Cortex of kidney (tissue), 1 donor: ENCODE results near the gene VSTM2L.
"Not testable (repeated sequence)": the region's sequence is repeated elsewhere in the genome, so short reads cannot be mapped to it uniquely, and the experiment has no call there.

Experiments used
- DNase-seq: peaks from one replicate; lab custom pipeline; 2025; lab: John Stamatoyannopoulos, UW

VSTM2L gene, protein sequence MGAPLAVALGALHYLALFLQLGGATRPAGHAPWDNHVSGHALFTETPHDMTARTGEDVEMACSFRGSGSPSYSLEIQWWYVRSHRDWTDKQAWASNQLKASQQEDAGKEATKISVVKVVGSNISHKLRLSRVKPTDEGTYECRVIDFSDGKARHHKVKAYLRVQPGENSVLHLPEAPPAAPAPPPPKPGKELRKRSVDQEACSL

DNA sequence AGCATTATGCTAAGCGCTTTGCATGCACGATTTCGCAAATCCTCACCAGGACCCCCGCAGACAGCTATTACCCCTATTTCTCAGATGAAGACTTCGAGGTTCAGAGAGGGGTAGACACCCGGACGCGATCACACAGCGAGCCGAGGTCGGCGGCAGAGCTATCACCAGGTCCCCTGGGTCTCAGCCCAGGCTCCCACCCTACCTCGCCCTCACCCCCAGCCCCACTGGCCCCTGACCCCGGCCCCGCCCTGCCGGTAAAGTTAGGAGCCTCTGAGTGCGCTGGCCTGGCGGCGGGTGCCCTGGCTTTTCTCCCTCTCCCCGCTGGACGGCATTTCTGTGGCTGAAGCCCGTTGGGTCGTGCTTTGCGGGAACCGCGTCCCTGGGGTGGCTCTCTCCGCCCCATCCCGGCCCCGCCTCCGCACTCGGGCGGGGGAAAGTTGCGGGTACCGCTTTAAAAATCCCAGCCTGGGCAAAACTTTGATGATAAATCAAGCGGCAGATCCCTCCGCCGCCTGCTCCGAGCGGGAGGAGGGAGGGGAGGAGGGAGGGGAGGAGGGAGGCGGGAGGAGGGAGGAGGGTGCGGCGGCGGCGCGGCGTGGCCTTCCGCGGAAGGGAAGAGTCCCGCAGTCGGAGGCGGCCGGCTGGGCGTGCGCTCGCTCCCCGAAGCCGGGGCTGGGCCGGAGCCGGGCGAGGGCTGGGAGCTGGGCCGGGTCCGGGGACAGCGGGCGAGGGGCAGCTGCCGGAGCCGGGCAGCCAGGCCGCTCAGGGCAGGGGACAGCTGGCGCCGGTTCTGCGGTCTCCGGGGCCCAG, at the start of gene VSTM2L:
Gene VSTM2L (plus strand): TSS at position 624 of the 810 bp plus-strand sequence. CDS start 224 bp downstream, outside the sequence.
- DNase-seq = no peak

DNA sequence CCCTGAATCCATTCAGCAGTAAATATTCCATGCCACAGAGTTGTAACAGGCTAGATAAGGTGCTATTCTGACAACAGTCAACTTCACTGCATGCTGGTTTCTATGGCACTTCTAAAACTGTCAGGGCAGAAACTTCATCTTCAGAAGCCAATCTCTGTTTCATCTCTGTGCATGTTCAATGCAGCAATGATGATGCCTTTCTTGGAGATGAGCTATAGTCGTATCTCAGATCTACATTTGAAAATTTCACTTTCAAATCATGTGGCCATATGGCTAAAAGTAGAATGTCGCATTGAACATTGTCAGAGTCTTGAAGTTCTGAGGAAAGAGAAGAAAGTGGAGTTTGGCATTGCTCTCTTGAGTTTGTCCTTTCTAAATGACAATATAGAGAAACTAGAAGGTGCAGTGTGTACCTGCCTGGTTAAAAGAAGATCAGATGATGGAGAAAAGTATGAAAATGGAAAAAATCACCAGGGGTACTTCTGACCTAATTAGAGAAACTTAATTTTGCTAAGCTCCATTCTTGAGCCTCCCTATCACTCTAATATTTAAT, 49.0 kb upstream of the VSTM2L start:
- DNase-seq = no peak

DNA sequence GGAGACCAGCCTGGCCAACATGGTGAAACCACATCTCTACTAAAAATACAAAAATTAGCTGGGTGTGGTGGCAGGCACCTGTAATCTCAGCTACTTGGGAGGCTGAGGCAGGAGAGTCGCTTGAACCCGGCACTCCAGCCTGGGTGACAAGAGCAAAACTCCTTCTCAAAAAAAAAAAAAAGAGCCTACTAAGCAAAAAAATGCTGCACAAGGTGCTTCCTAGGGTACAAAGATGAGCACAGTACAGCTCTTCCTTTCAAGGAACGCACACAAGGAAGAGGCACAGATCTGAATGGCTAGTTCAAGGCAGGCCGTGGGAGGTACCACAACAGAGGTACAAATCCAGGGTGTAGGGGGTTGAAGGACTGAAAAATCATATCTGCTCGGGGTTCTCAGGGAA, 46.9 kb upstream of the VSTM2L start:
- DNase-seq = not testable (repeated sequence)

DNA sequence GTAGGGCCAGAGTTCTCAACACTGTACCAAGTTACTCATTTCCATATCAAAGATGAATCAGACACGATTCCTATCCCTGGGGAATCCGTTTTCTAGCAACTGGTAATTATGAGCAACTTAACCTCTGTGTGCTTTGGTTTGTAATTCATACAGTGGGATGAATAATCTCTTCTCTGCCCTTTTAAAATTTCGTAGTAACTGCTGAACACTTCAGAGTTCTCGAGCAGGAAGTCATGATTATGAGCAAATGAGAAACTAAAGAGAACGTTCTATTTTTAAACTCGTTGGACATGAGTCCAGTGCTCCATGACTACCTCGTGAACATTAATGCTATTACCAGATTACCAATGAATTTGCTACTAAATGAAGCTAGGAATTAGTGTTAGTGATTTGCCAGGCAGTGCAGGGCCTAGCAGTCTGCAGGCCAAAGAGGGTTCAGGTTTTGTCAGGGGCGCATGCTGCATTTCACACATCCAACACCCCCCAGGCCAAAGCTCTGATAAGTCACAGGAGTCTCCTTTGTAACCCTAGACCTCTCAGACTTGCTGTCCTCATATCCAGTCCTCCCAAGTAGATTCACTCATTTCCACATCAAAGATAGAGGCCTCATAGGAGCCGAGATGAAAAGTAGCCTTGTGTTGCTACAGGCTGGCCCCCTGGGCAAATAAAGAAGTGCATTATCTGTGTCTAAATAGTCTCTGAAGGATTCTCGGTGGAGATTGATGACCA, 45.8 kb upstream of the VSTM2L start:
- no peak for DNase-seq

DNA sequence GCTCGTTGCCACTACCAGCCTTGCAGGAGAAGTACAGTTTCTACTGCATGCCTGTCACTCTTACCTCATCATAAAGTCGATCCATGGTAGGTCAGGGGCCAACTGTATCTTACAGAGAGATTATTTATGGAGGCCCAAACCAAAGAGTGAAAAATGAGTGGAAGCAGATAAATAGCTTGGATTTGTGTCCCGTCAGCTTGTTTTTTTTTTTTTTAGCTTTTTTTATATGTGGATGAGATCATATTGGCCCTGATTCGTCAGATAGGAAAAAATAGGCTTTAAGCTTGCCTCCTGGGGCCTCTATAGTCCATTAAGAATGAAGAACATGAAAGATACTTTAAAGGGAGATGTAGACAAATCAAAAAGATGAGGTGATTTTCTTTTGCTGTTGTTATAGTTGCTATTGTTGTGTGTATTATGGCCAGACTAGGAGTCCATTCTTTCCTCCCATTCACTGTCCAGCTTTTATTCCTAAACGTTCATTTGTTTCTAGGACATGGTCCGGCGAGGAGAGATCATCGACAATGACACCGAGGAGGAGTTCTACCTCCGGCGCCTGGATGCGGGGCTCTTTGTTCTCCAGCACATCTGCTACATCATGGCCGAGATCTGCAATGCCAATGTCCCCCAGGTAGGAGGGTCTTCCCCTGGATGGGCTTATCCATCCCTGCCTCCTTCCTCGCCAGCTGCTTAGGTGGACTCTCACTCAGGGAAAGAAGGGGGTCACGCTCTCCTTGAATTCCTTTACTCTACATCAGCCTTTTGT, 43.3 kb upstream of the VSTM2L start:
- DNase-seq = no peak

DNA sequence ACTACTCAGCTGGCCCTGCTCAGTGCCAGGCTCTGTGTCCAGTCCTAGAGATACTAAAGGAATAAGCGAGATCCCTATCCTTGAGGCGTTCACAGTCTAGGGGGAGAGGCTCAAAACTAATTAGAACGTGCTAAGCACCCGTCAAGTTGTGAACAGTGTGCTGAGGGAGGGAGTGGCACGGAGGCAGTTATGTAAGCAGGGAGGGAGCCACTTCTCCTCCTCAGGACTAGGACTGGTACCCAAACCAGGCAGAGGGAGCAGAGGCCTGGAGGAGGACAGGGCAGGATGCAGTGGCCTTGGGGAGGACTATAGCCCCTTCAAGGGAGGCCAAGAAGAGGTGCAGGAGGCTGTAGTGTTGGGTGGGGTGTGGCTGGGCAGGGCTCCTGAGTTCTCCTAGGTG, 39.6 kb upstream of the VSTM2L start:
- DNase-seq = no peak

DNA sequence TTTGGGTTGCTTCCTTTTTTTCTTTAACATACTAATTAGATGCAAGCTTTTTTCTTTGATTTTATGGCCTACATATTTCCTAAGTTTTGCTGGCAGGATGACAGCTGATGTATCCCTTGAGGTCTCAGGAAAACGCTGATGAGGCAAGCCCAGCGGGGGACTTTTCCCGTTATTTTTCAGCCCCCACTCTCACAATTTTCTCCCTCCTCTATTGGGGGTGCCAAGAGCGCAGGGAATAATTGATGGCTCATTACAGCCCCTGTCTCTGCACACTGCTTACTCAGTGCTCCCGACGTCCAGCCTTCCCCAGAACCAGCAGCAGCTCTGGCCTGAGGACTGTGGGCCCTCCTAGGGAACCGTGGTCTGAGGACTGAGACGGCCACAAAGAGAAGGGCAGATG, 38.6 kb upstream of the VSTM2L start:
- DNase-seq = no peak

DNA sequence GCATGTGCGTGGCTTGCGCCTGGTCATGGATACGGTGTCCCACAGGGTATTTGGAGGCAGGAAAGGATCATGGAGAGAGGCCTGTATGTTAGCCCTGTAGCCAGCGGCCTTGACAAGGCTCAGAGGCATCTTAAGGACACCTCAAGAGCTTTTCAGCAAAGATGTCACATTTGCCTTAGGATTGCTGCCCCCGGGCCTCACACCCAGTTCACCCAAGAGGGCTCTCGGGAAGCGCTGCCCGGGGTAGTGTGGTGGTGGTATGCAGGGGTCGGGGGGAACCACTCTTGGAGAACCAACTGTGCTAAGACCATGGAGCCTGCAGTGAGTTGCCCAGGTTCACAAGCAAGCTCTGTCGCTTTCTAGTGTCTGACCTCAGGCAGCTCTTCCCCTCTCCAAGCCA, 36.9 kb upstream of the VSTM2L start:
- DNase-seq = no peak

DNA sequence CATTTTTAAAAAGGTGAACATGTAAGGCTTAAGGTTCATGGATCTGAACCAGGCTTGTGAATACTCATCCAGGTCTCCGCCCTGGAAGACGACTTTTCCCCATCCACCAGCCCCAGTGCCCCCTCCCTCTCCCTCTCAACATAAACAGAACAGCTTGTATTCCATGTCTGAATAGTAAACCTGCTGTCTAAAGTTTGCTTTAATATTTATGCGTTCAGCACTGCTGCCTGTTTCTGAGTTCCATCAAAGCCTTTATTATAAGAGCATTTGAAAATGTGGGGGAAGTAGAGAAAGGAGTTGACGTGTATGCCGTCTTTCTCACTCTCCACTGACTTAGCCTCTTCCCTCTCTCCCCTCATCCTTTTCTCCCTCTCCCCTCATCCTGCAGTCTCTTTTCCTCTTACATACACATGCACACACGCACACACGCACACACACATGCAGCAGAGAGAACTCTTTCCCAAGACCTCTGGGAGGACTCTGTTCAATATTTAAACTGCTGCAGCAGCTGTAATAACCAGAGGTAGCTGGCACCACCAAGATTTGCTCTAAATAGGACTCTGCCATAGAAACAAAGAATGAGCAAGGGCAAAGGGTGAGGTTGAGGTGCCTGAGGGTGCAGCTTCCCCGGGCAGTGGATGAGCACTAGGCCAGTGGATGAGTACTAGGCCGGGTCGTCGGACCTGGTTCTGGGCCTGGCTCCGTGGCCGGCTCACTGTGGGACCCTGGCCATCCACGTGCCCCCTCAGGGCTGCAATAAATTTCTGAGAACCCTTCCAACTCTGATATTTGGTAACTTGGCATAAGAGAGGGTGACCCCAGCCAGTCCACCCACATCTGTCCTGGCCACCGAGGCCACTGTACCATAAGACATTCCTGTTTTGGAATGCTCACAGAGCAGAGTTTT, 35.4 kb upstream of the VSTM2L start:
- DNase-seq = no peak

DNA sequence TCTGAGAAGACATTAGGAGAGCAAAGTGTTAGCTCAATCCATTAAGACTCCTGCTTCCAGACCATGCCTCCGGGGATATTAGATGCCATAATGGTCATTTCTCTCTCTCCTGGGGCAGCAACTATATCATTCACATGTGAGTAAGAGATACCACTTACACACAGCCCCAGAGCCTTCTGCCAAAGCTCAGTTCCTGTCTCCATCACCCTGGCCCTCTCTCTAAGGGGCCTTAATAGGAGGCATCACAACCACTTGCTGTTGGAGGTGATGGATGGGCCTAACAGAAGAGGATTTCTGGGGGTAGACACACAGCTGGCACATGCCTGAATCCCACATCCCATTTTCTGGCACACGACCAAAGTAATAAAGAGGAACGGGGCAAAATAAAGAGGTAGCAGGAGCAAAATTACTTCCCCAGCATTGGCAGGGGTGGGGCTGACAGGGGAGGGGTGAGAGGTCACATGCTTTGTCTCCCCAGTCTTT, 34.0 kb upstream of the VSTM2L start:
- no peak for DNase-seq

DNA sequence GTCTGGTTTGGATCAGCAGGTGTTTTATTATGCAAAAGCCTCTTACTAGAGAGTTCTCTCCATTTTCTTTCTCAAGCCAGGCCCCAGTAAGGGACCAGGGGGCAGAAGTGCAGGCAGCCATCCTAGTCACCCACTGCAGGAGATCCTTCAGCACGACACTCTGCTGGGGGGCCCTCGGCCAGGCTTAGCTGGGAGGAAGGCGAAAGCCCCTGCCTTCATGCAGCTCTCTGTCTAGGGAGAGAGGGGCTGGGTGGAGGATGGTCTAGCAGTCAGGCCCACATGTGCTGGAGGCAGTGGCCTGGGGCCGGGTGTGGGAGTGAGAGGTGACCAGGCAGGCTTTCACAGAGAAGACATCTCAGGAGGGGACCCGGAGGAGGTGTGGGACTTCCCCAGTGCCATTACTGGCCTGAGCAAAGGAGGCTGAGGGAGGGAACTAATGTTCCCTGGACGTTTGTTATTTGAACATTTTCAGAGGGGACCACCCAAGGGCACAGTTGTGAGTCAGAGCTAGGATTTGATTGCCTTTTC, 33.5 kb upstream of the VSTM2L start:
- no peak for DNase-seq

DNA sequence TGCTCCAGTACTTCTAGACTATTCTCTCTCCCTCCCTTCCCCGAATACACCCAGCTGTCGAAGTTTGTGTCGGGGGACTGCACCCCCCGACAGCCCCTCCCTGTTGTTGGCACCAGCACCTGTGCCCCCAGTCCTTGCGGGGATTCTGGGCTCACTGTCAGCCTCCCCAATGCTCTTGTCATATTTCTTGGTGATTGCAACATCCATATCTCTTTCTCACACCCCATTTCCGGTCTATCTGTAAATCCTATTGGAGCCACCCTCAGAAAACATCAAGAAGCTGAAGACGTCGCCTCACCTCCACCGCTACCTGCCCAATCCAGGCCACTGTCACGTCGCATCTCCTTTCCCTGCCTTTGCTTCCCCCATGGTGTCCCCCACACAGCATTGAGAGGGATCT, 32.6 kb upstream of the VSTM2L start:
- DNase-seq = no peak

DNA sequence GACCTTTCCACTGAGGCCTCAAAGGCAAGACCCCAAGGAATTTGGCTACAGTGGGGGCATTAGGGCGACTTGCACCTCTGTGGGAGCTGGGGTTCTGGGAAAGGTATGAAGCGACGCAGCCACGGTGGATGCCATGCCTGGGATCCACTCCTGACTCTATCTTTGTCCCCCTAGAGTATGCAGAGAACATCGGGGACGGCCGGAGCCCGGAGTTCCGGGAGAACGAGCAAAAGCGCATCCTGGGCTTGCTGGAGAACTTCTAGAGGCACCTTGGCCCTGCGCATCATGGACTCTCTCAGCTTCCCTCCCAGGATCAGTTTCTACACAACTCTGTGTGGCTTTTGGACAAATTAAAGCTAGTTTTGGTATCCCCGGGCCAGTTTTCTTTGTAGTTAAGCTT, 31.2 kb upstream of the VSTM2L start:
- no peak for DNase-seq

DNA sequence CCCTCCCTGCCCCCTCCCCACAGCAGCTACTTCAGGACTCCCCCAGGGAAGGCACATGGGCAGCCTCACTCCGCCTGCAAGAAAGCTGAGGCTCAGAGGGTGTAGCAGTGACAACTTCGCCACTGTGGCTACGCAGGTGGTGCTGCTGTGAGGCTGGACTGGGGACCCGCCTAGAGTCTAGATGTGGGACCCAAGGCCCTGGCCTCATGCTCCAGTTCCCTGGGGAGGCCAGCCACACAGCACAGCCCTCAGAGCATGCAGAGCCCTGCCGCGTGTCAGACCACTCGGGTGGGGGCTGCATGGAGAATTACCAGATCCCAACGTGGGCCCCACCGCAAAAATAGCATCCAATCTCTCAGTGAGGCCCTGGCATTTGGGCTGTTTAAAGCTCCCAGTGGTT, 30.8 kb upstream of the VSTM2L start:
- DNase-seq = no peak

DNA sequence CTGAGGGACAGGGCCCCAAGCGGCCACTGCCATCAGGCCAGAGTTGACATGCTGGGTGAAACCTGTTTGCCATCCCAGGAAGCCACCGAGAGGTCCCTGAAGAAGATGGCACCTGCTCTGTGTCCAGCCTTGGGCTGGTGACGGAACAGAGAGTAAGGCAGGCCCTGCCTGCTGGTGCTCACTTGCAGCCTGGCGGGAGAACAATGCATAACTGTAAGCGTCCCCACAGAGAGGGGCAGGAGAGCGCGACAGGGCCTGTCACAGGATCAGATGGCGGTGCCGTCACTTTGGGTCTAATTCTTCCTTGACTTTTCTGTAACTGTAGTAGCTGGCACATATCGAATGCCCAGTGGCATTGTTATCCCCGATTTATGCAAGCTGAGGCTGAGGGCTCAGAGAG, 29.0 kb upstream of the VSTM2L start:
- no peak for DNase-seq

DNA sequence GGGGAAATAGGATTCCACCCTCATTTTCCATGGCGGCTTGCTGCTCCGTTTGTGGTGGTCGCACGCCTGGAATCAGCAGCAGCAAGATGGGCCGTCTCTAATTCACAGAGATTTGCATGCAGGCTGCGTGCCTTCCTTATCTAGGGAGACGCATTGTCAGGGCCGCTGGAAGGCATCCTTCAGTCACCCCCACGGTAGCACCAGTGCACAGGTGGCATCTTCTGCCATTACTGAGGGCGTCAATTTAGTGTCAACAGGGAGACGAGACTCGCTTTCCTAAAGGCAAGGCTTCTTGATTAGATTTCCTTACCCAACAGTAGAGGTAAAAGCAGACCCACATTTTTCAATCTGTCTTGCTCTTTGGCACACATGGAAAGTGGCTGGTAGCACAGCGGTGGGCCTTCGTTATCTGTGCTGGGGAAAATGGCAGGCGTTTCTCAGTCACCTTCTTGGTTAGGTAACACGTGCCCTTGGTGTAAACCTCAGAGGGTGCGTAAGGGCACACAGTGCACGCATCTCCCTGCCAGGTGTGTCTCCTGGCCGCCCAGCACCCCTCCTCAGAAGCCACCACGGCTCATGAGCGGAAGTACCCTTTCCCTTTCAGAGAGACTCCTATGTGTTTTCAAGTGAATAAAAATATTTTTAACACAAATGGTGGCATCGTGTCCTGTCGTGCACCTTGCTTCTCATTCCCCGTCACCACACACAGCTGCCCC, 27.3 kb upstream of the VSTM2L start:
- DNase-seq = no peak

DNA sequence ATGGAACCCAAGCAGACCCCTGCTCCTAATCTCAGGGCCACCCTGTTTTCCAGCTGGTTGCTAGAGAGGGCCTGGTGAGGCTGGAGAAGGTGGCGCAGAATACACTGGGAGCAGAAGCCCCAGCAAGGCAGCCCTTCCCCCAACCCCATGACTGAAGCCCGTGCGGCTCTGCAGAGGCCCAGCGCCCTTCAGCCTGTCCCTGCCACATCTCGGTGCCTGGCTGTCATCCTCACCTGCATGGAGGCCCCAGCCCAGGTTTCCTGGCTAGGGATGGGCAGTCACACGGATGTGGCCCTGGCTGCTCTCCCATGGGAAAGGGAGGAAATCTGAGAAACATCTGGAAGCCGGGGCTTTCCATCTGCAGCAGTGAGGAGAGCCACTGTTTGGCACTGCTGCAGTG, 26.1 kb upstream of the VSTM2L start:
- DNase-seq = no peak

DNA sequence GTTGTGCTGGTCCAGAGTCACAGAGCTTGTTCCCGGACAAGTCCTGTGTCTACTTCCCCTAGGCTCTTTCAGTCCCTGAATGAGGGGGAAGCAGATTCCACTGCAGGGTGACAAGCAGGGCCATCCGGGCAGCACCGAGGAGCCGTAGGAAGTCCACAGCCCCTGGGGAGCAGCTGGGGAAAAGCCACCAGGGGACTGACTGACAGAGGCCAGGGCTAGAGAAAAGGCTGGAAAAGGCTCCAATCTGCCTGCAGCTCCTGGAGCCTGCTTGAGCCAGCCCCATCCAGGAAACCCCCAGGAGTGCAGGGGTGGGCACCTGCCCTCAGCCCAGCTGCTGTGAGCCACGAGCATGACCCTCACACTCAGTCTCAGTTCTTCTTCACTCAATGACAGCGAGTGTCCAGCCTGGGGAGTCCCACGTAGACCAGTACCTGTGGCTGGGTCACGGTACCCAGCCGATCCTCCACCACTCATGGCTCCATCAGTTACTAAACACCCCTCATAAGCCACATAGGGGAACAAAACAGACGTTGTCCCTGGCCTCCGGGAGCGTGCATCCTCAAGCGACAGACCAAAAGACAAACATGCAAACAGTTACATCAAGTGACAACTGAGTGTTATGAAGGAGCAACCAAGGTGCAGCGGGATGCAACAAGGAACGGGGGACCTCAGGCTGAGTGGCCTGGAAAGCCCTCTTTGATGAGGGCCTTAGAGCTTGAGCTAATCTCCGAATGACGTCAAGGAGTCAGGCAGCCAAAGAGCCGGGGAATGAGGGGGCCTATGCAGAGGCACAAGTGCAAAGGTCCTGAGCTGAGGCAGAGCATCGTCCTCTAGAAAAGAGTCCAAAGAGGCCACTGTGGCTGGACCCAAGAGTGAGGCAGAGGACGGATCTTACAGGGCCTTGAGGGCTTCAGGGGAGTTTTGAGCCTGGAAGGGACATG, 24.8 kb upstream of the VSTM2L start:
- no peak for DNase-seq
